Aorta (tissue), 5 donors: Measurements from ENCODE around the gene S100A3. TPM values are rescaled to one million over a fixed set of nuclear protein-coding genes. Genes with fewer than 3 reads are reported as not detected.
A peak's percentile ranks its signal among the peaks of the same experiment; 100 is the strongest.

Experiments used
- ATAC-seq: fragments of 200-7000 bp; cut with Tn5 transposase; one replicate; pipeline ENCODE4 v1.9.1; 2022; ENCODE audit warnings: moderate library complexity; ENCODE audit not compliant: low FRiP score
- DNase-seq, 2 donors: peaks; one replicate each; pipeline ENCODE4 v3.0.0-alpha.2; 2020
- H3K27ac ChIP-seq, 2 donors: one replicate each; pipeline ENCODE4 v1.5.1; 2013; ENCODE audit warnings: low read length in 2 of 2, mild to moderate bottlenecking in 2 of 2, moderate library complexity in 2 of 2, control low read depth in 1 of 2, inconsistent platforms in 1 of 2, low read depth in 1 of 2
- H3K27me3 ChIP-seq, 2 donors: one replicate each; pipeline ENCODE4 v1.6.1; 2013; ENCODE audit warnings: control low read depth in 1 of 2, low read length in 1 of 2, mild to moderate bottlenecking in 1 of 2, moderate library complexity in 1 of 2; ENCODE audit not compliant: insufficient read depth in 2 of 2, control insufficient read depth in 1 of 2
- H3K36me3 ChIP-seq, 2 donors: one replicate each; pipeline ENCODE4 v1.6.1; 2013; ENCODE audit warnings: control low read depth in 1 of 2, low read length in 1 of 2, mild to moderate bottlenecking in 1 of 2; ENCODE audit not compliant: insufficient read depth in 2 of 2, control insufficient read depth in 1 of 2
- H3K4me1 ChIP-seq, 2 donors: one replicate each; pipeline ENCODE4 v1.6.1; 2013; ENCODE audit warnings: low read length in 2 of 2, control low read depth in 1 of 2, mild to moderate bottlenecking in 1 of 2, moderate library complexity in 1 of 2; ENCODE audit not compliant: insufficient read depth in 2 of 2, control insufficient read depth in 1 of 2
- H3K4me3 ChIP-seq, 2 donors: one replicate each; pipeline ENCODE4 v1.5.1; 2013; ENCODE audit warnings: low read length in 2 of 2, control low read depth in 1 of 2, mild to moderate bottlenecking in 1 of 2
- H3K9me3 ChIP-seq: one replicate; pipeline ENCODE4 v1.6.1; 2013; ENCODE audit warnings: mild to moderate bottlenecking, low read length; ENCODE audit not compliant: control insufficient read depth
- WGBS, 2 donors: extraction: QIAGEN DNeasy Blood & Tissue Kit; methylation state at CpG; one replicate each; pipeline ENCODE4 v1.1.7; 2013; 5-methylcytosine and 5-hydroxymethylcytosine counted together
- intact Hi-C, 2 donors: fragments of 100-400 bp; cut with DNase I; formaldehyde crosslinking; loops; one replicate each; pipeline versions ENCODE4 v1.14.2 to v1.15.0; 2022
- polyA plus RNA-seq, 2 donors: library from polyadenylated mRNA; stranded (reverse); fragments of 200-250 nt; gene quantifications; one replicate each; pipeline ENCODE4 v1.2.3, GENCODE V29; 2013
- total RNA-seq, 2 donors: library from RNA; stranded (reverse); fragmentation: NEBNext Ultra II Directional; extraction: Animal tissue kit (Norgen Biotek cat#: 25700); gene quantifications; one replicate each; pipeline ENCODE4 v1.2.1, GENCODE V29; 2021
- donor health status: healthy with polysubstance abuse.
- donor health status: Bipolar disorder and iron deficiency.
- donor health status: DM: no; HTN: no; CAD: no.
- donor health status: DM: no; HTN: no; CAD: no.
- donor health status: DM: yes; HTN: yes; CAD: no.

Gene S100A3
- total and polyA plus RNA-seq, 4 donors, result 2.3 to 11.7 (median 3.4) TPM

DNA sequence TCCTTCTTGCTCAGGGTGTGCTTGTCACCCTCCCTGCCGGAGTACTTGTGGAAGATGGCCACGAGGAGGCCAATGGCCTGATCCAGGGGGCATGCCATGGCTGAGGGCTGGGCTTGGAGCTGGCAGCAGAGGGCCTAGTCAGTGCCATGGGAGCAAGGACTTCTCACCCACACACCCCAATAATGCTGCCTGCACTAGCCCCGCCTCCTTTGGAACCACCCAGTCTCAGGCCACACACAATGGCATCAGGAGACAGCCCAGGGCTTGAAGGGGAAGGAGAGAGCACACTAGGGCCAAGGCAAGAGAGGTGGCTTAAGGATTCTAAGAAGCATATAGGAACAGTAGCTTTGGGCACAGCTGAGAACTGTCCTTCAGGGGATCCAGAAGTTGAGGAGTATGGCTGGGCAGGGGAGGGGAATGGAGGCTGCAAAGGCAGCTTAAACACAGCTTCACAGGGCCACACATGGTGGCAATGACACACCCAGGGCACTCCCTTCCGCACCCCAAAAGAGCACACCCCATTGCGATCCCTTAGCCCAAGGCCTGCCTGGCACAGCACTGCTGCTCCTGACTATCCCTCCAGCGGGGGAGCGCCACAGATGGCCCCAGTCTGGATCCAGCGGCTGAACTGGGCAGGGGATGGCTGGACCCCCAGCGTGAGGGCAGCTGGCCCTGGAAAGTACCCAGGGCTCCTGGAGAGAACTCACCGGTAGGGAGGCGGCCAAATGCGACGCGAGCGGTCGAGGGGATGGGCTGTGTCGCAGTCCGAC, 13.6 kb downstream of the S100A3 start, which contains the start of gene S100A6:
TSS of gene S100A6 (minus strand) at position 750 of the 770 bp plus-strand sequence. CDS start at position 98, 652 bp downstream.
- Histone ChIP-seq H3K4me3 (peak within 1 kb of the TSS; percentile 27 to 91), H3K36me3 (no peaks in the 10 kb centered on the region), H3K9me3 (no peaks in the 10 kb centered on the region), H3K27ac (peak within 1 kb of the TSS; percentile 70 to 99), H3K4me1 (no peaks in the 10 kb centered on the region), H3K27me3 (no peaks in the 10 kb centered on the region)
- WGBS, 2 donors, result 0 to 1% methylated on average over 18 of the region's 18 CpGs
- DNase-seq (peak; percentile 85 to 87), ATAC-seq (peak; percentile 86)
- intact Hi-C loops, result loop anchor here in 1 of 2 donors (2.0 kb wide), 1 partner anchor 13 kb away; the partner anchor contains the start of gene S100A3

DNA sequence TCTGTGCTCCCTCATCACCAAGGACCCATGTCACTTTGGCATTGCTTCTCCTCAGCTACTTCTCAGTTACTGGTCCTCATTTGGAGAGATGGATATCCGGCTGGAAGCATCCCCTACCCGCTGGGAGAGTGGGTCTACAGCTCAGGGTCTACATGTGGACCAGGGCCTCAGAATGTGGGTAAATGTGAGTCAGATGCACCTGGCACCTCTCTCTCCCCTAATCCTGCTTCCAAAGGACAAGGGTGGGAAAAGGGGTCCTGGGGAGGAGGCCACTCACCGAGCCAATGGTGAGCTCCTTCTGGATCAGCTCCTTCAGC, 14.2 kb downstream of the S100A3 start:
- Histone ChIP-seq H3K9me3 (no peaks in the 10 kb centered on the region), H3K27me3 (no peaks in the 10 kb centered on the region), H3K36me3 (no peaks in the 10 kb centered on the region), H3K4me1 (no peaks in the 10 kb centered on the region), H3K4me3 (peak overlapping the region; percentile 27 to 91), H3K27ac (peak overlapping the region; percentile 69 to 99)
- DNase-seq, result no peak
- ATAC-seq, result no peak
- intact Hi-C loops, result loop anchor here in 1 of 2 donors (2.0 kb wide), 1 partner anchor 14 kb away; the partner anchor contains the start of gene S100A3
- WGBS, 2 donors, result 7 to 8% methylated on average over 3 of the region's 3 CpGs

DNA sequence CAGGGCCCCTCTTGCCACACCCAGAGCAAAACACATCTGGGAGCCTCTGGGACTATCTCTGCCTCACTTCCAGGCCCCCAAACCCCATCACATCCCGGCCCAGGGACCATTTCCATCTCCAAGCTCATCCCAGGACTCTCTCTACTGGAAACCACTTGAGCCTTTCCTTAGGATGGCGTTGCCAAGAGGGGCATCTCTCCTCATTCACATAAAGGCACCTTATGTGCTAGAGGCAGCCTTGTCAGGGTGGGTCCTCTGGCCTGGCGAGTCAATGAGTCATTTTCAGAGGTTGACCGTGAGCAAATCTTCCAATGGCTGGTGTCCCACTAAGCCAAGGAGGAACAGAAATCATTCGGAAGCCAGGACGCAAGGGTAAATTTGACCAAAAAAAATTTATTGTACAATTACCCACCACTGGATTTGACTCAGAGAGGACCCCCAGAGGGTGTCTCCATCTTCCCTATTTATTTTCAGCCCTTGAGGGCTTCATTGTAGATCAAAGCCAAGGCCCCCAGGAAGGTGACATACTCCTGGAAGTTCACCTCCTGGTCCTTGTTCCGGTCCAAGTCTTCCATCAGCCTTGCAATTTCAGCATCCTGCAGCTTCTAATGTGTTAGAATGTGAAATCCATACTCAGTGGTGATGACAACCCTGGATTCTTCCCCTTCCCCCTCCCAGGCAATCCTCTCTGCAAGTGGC, 14.7 kb downstream of the S100A3 start:
- no peaks in the 10 kb centered on the region for H3K9me3 ChIP-seq
- intact Hi-C loops, result loop anchor here in 1 of 2 donors (2.0 kb wide), 1 partner anchor 14 kb away; the partner anchor contains the start of gene S100A3
- 14 to 17% methylated on average over 7 of the region's 7 CpGs for WGBS, 2 donors
- H3K27me3 ChIP-seq, result no peaks in the 10 kb centered on the region
- ATAC-seq, result no peak
- H3K4me3 ChIP-seq, result peak overlapping the region; percentile 27 to 91
- H3K27ac ChIP-seq, result peak overlapping the region; percentile 69 to 99
- peak in 1 of 2 donors; percentile 56 for DNase-seq
- H3K36me3 ChIP-seq, result no peaks in the 10 kb centered on the region
- no peaks in the 10 kb centered on the region for H3K4me1 ChIP-seq

DNA sequence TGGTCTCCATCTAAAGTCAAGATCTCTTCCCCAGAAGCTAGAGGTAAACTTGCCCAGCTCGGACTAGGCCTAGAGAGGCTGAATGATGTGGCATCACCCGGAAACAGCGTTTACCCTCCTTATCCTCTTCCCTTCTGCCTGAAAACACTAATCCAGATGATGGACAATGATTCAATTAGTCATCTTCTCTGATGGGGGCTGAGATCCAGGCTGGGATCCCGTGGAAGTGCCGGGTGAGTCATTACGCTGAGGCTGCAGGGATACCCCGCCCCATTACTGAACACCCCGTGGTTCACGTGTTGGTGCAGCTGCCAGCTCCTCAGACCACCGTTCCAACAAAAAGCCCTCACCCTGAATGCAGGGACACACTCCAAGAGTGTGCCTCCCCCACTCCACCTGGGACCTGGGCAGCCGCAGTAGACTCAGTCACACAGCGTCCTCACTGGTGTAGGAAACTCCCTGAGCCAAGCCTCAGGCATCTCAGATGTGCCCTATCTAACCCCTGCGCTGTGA, 15.3 kb downstream of the S100A3 start:
- Histone ChIP-seq H3K27ac (peak overlapping the region in 1 of 2 donors; percentile 99), H3K4me1 (no peaks in the 10 kb centered on the region), H3K4me3 (peak overlapping the region; percentile 10 to 27), H3K27me3 (no peaks in the 10 kb centered on the region), H3K36me3 (no peaks in the 10 kb centered on the region), H3K9me3 (no peaks in the 10 kb centered on the region)
- DNase-seq (peak; percentile 85 to 87), ATAC-seq (peak; percentile 51)
- intact Hi-C loops, result loop anchor here (1.0 to 2.0 kb wide), 3 partner anchors 15 to 35 kb away; partner anchors contain the start of gene S100A3 (in 1 of the 2)
- WGBS, 2 donors, result 4 to 5% methylated on average over 13 of the region's 13 CpGs

DNA sequence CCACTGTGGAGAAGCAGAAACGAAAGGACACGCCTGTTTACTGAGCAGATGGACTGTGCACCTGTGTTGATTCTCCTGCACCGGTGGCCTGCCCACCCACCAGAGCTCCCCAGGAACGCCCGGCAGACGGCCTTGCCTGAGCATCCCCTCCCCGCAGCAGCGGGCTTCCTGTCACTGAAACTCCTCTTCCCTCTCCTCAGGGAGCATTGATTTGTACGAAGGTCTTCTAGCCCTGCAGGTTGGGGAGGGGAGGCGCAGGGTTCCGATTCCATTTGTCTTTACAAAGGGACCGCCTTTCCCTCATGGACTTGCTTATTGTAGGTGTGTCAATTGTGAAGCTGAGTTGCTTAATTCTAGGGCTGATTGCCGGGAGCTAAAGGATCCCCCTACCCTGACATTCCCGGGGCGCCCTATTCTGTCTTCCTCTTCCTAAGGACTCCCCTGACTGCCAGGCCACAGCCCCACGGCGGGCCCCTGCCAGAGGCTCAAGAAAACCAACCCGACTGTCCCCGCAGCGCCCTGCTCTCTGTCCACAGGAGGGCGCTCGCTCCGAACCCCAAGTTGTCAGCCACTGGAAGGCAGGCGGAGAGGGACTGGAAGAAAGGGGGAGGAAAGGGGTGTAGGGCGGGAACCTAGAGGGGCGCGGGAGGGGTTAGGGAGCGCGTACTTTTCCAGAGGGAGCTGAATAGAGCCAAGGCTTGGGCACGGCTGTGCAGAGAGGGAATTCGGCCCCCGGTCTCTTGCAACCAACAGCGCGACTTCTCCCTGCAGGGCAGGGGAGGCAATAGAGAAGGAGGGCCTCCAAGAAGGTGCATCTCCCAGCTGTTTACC, 16.1 kb downstream of the S100A3 start:
- DNase-seq (peak; percentile 91 to 95), ATAC-seq (peak; percentile 83)
- WGBS, 2 donors, result 11 to 12% methylated on average over 34 of the region's 34 CpGs
- no peaks in the 10 kb centered on the region for H3K27me3 ChIP-seq
- H3K9me3 ChIP-seq, result no peaks in the 10 kb centered on the region
- peak overlapping the region; percentile 4 to 10 for H3K4me3 ChIP-seq
- no peaks in the 10 kb centered on the region for H3K36me3 ChIP-seq
- intact Hi-C loops, result loop anchor here (1.0 to 2.0 kb wide), 2 partner anchors 35 to 36 kb away; no protein-coding TSS in a partner anchor
- peak overlapping the region; percentile 83 to 99 for H3K27ac ChIP-seq
- no peaks in the 10 kb centered on the region for H3K4me1 ChIP-seq

DNA sequence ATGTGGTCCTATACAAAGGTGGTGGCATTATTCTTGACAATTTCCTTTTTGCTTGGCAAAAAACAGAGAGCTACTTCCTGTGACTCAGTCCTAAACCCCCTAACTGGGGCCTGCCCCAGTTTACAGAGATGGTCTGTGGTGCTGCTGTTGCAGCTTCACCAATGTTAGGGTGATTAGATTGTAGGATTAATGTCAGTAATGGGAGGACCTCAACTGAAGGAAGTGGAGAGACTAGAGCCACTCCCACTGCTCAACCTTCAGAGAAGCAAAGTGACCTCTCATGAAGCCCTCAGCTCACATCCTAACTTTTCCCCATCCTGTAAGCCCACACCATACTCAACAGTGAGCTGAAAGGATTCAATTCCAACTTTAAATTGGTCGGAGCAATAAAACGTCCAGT, 16.9 kb downstream of the S100A3 start:
- intact Hi-C loops, result loop anchor here in 1 of 2 donors (2.0 kb wide), 1 partner anchor 37 kb away; no protein-coding TSS in a partner anchor
- no peaks in the 10 kb centered on the region for H3K27me3 ChIP-seq
- no peaks in the 10 kb centered on the region for H3K4me1 ChIP-seq
- no peak overlapping the region for H3K27ac ChIP-seq
- no peak overlapping the region for H3K4me3 ChIP-seq
- DNase-seq (no peak), ATAC-seq (no peak)
- WGBS, 2 donors, result 29 to 35% methylated on average over 2 of the region's 2 CpGs
- no peaks in the 10 kb centered on the region for H3K9me3 ChIP-seq
- no peaks in the 10 kb centered on the region for H3K36me3 ChIP-seq

DNA sequence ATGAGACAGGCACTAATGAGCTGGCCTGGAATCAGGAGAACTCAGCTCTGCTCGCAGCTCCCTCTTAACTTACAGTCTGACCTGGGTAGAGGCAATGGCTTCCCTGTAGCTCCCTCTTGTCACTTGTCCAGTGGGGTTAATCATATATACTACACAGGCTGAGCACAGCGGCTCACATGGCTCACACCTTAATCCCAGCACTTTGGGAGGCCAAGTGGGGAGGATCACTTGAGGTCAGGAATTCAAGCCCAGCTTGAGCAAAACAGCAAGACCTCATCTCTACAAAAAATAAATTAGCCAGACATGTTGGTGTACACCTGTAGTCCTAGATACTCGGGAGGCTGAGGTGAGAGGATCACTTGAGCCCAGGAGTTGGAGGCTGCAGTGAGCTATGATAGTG, 17.4 kb downstream of the S100A3 start:
- Histone ChIP-seq H3K36me3 (no peaks in the 10 kb centered on the region), H3K4me1 (no peaks in the 10 kb centered on the region), H3K27me3 (no peaks in the 10 kb centered on the region), H3K27ac (peak overlapping the region in 1 of 2 donors; percentile 20), H3K4me3 (no peak overlapping the region), H3K9me3 (no peaks in the 10 kb centered on the region)
- 61 to 72% methylated on average over 3 of the region's 3 CpGs for WGBS, 2 donors
- ATAC-seq, result no peak
- DNase-seq, result no peak
- intact Hi-C loops, result loop anchor here in 1 of 2 donors (2.0 kb wide), 1 partner anchor 37 kb away; no protein-coding TSS in a partner anchor

DNA sequence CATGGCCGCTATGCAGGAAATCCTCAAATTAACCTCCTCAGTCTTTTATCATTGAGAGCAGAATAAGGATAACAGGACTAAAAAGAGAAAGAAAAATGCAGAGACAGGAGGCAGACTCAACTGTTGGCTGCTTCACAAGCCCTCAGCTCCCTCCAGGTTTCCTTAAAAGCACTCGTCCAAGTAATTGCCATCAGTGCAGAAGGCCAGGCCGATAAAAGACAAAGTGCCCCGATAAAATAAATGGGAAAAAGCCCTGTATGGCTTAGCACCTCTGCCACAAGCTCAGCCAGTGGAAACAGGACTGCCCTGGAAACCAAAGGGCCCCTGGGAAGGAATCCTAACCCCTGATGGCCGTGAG, 21.4 kb downstream of the S100A3 start:
- Histone ChIP-seq H3K27me3 (no peaks in the 10 kb centered on the region), H3K36me3 (no peaks in the 10 kb centered on the region), H3K27ac (no peak overlapping the region), H3K9me3 (no peaks in the 10 kb centered on the region), H3K4me3 (no peak overlapping the region), H3K4me1 (no peaks in the 10 kb centered on the region)
- WGBS, 2 donors, result 27 to 40% methylated on average over 5 of the region's 5 CpGs
- DNase-seq, result no peak
- ATAC-seq, result no peak
- intact Hi-C loops, result no loop called here
